ENCODE results near the gene KIRREL3. TPM values are rescaled to one million over a fixed set of nuclear protein-coding genes. Genes with fewer than 3 reads are reported as not detected.
A peak's percentile ranks its signal among the peaks of the same experiment; 100 is the strongest.

KIRREL3 gene
- not detected in 2 replicates for total RNA-seq
- not detected in 2 replicates for polyA plus RNA-seq
- not detected in 2 replicates for polyA plus RNA-seq (2011; cell fraction: cytosol; rRNA removed)
- not detected in 2 replicates for polyA plus RNA-seq (2011; cell fraction: nucleus; rRNA removed)
- polyA plus RNA-seq (2012): 0.31 and 0.50 TPM in 2 replicates
- not detected in 2 replicates for polyA minus RNA-seq
- not detected for polyA minus RNA-seq (2011; cell fraction: cytosol; rRNA and poly(A)+ RNA removed)
- polyA minus RNA-seq (2011; cell fraction: nucleus; rRNA and poly(A)+ RNA removed): not detected in 2 replicates
- percentile 0 among the genes with signal in this experiment for Bru-seq, nascent RNA
- BruChase-seq, experiment 1, labeled RNA remaining after a 6-hour chase: not detected
- BruChase-seq, experiment 2, labeled RNA remaining after a 2-hour chase: percentile 0 among the genes with signal in this experiment
- long read RNA-seq, partial matches to known transcripts: 0 of 1 reads
- long read RNA-seq, other reads (novel, unspliced or antisense): 1 of 1 reads

- no peaks in the 10 kb centered on the region for H3K9me1 ChIP-seq (replicated peaks; ENCODE audit: control insufficient read depth, extremely low read depth, insufficient read depth, low read length)
- ChIA-PET CTCF (no interaction called here), POLR2A (no interaction called here)
- H2AFZ ChIP-seq (ENCODE audit: low read depth, low read length): no peak within 1 kb of the TSS
- no peak within 1 kb of the TSS for H3K27ac ChIP-seq (ENCODE audit: insufficient read depth, low read depth, low read length)
- no TSS peak for BruUV-seq (replicated peaks)
- H3K4me1 ChIP-seq (ENCODE audit: control insufficient read depth, extremely low read depth, insufficient read depth, low read length): no peaks in the 10 kb centered on the region
- FAIRE-seq: no peak
- H3K4me3 ChIP-seq (replicated peaks in 1 of 3; ENCODE audit: insufficient read depth in 1 of 3, low read depth in 1 of 3, low read length in 3 of 3): no peak within 1 kb of the TSS
- intact Hi-C loops (cut with micrococcal nuclease) (no loop called here), dilution Hi-C loops (cut with MboI; ENCODE audit: extremely low pct_ligation_motif_present, low sequenced_read_pairs) (no loop called here)
- no peaks in the 10 kb centered on the region for H3K79me2 ChIP-seq (ENCODE audit: control insufficient read depth, insufficient read depth, low read length)
- no peaks in the 10 kb centered on the region for H3K36me3 ChIP-seq (ENCODE audit: control insufficient read depth in 2 of 2, extremely low read depth in 1 of 2, insufficient read depth in 2 of 2, low read length in 2 of 2)
- peak; percentile 71 for TF ChIP-seq EZH2 (IDR thresholded peaks at IDR 0.05; ENCODE audit: borderline replicate concordance, low read depth, low read length, severe bottlenecking)
- no peak for TF ChIP-seq POLR2A (IDR thresholded peaks at IDR 0.05; ENCODE audit: low read depth, low read length)
- no peaks in the 10 kb centered on the region for H3K9me3 ChIP-seq (replicated peaks; ENCODE audit: control insufficient read depth, insufficient read depth, low read length)
- H3K4me2 ChIP-seq (ENCODE audit: insufficient read depth, low read length): no peak within 1 kb of the TSS
- DNase-seq (ENCODE audit: low read depth, low spot score): no peak
- peaks cover 25 to 31% of the 10 kb centered on the region in 2 experiments for H3K27me3 ChIP-seq (ENCODE audit: control insufficient read depth in 2 of 2, insufficient read depth in 2 of 2, low read length in 2 of 2)
- no peak within 1 kb of the TSS for H3K9ac ChIP-seq (replicated peaks; ENCODE audit: extremely low read depth, insufficient read depth, low read length)
- H4K20me1 ChIP-seq (replicated peaks; ENCODE audit: control insufficient read depth, extremely low read depth, insufficient read depth, low read length): no peaks in the 10 kb centered on the region
Observed at GRCh38 chr11:127000291-127000968, at the start of gene KIRREL3. KIRREL3 (minus strand) TSS chr11:127000770.

DNA sequence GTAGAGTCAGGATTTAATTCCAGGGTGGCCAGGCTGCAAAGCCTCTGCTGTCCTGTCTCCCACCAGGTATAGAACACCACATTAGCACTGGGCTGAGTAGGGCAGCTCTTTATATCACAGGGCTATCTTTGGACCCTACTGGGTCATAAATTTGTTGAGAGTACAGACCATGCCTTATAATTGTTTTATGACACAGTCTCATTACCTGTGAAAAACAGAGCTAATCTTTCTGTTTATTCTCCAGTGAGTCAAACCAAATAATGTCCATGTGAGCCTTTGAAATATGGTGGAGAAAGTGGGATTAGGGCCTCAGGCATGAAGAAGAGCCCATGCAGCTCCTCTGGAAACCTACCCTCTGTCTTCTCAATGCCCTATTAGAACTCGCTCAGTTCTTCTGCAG lies 49.6 kb upstream of the KIRREL3 start:
- Histone ChIP-seq H3K4me1 (ENCODE audit: control insufficient read depth, extremely low read depth, insufficient read depth, low read length) (no peaks in the 10 kb centered on the region), H3K79me2 (ENCODE audit: control insufficient read depth, insufficient read depth, low read length) (no peaks in the 10 kb centered on the region), H3K9ac (replicated peaks; ENCODE audit: extremely low read depth, insufficient read depth, low read length) (no peak overlapping the region), H3K4me2 (ENCODE audit: insufficient read depth, low read length) (no peak overlapping the region), H3K27ac (ENCODE audit: insufficient read depth, low read depth, low read length) (no peak overlapping the region), H4K20me1 (replicated peaks; ENCODE audit: control insufficient read depth, extremely low read depth, insufficient read depth, low read length) (no peaks in the 10 kb centered on the region), H3K27me3 (ENCODE audit: control insufficient read depth in 2 of 2, insufficient read depth in 2 of 2, low read length in 2 of 2) (no peaks in the 10 kb centered on the region), H3K9me1 (replicated peaks; ENCODE audit: control insufficient read depth, extremely low read depth, insufficient read depth, low read length) (no peaks in the 10 kb centered on the region), H3K9me3 (replicated peaks; ENCODE audit: control insufficient read depth, insufficient read depth, low read length) (no peaks in the 10 kb centered on the region), H2AFZ (ENCODE audit: low read depth, low read length) (no peak overlapping the region), H3K4me3 (replicated peaks in 1 of 3; ENCODE audit: insufficient read depth in 1 of 3, low read depth in 1 of 3, low read length in 3 of 3) (no peak overlapping the region), H3K36me3 (ENCODE audit: control insufficient read depth in 2 of 2, extremely low read depth in 1 of 2, insufficient read depth in 2 of 2, low read length in 2 of 2) (no peaks in the 10 kb centered on the region)
- no peak for DNase-seq (ENCODE audit: low read depth, low spot score)
- intact Hi-C loops (cut with micrococcal nuclease) (no loop called here), dilution Hi-C loops (cut with MboI; ENCODE audit: extremely low pct_ligation_motif_present, low sequenced_read_pairs) (no loop called here)
- TF ChIP-seq EZH2 (IDR thresholded peaks at IDR 0.05; ENCODE audit: borderline replicate concordance, low read depth, low read length, severe bottlenecking) (no peak), POLR2AphosphoS5 (IDR thresholded peaks at IDR 0.05; ENCODE audit: insufficient read depth, low read depth, low read length) (no peak), POLR2A (IDR thresholded peaks at IDR 0.05; ENCODE audit: low read depth, low read length) (no peak), GATA2 (IDR thresholded peaks at IDR 0.05; ENCODE audit: insufficient read depth, insufficient read length, low read depth, low read length) (no peak), JUN (IDR thresholded peaks at IDR 0.05; ENCODE audit: borderline replicate concordance, insufficient read depth, insufficient read length, low read depth) (no peak), MYC (IDR thresholded peaks at IDR 0.05; ENCODE audit: low read depth, low read length) (no peak), MAX (IDR thresholded peaks at IDR 0.05; ENCODE audit: insufficient read depth, insufficient read length) (no peak), FOS (IDR thresholded peaks at IDR 0.05; ENCODE audit: borderline replicate concordance, insufficient read depth, low read length) (no peak)
- TF ChIP-seq, protein P1, sequence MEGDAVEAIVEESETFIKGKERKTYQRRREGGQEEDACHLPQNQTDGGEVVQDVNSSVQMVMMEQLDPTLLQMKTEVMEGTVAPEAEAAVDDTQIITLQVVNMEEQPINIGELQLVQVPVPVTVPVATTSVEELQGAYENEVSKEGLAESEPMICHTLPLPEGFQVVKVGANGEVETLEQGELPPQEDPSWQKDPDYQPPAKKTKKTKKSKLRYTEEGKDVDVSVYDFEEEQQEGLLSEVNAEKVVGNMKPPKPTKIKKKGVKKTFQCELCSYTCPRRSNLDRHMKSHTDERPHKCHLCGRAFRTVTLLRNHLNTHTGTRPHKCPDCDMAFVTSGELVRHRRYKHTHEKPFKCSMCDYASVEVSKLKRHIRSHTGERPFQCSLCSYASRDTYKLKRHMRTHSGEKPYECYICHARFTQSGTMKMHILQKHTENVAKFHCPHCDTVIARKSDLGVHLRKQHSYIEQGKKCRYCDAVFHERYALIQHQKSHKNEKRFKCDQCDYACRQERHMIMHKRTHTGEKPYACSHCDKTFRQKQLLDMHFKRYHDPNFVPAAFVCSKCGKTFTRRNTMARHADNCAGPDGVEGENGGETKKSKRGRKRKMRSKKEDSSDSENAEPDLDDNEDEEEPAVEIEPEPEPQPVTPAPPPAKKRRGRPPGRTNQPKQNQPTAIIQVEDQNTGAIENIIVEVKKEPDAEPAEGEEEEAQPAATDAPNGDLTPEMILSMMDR (IDR thresholded peaks at IDR 0.05; ENCODE audit: extremely low read depth in 1 of 2, insufficient read depth in 1 of 2, low read depth in 1 of 2, low read length in 2 of 2): no peak
- ChIA-PET POLR2A (no interaction called here), CTCF (no interaction called here)
- FAIRE-seq: no peak
- BruUV-seq (replicated peaks): no TSS peak

Data from endothelial cell of umbilical vein (primary cell).